Activated CD8-positive, alpha-beta memory T cell treated with anti-CD3 and anti-CD28 coated beads, Interleukin-2, amount 50 U/mL, for 4 hours (primary cell): ENCODE data around the gene PPP2R1A.
A peak's percentile ranks its signal among the peaks of the same experiment; 100 is the strongest.

Experiments used
- DNase-seq: peaks from one replicate; pipeline ENCODE4 v3.0.0-alpha.2; 2020

PPP2R1A gene

DNA sequence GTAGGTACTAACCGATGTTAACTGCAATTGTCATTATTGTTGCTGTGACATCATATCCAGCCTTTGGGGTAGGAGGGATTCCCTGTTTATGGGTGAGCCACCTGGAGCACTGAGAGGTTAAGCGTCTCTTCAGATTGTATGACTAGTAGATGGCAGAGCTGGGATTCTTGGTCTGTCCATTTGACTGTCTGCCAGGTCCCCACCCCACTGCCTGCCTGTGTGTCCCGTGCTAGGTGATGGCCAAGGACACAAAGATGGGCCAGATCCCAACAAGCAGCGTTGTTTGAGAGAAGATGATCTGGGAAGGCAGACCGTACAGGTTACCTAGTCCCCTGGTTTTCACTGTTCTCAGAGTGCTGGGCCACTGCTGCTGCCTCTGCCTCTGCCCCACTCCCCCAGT lies 16.6 kb downstream of the PPP2R1A start:
- no peak for DNase-seq

DNA sequence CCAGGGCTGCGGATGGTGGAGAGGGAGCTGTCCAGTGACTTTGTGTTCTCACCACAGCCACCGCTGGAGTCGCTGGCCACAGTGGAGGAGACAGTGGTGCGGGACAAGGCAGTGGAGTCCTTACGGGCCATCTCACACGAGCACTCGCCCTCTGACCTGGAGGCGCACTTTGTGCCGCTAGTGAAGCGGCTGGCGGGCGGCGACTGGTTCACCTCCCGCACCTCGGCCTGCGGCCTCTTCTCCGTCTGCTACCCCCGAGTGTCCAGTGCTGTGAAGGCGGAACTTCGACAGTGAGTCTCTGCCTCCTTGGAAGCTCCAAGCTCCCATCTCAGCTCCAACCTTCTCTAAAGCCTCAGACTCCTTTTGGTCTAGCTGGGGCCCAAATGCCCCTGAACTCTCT lies 21.4 kb downstream of the PPP2R1A start:
- no peak for DNase-seq

DNA sequence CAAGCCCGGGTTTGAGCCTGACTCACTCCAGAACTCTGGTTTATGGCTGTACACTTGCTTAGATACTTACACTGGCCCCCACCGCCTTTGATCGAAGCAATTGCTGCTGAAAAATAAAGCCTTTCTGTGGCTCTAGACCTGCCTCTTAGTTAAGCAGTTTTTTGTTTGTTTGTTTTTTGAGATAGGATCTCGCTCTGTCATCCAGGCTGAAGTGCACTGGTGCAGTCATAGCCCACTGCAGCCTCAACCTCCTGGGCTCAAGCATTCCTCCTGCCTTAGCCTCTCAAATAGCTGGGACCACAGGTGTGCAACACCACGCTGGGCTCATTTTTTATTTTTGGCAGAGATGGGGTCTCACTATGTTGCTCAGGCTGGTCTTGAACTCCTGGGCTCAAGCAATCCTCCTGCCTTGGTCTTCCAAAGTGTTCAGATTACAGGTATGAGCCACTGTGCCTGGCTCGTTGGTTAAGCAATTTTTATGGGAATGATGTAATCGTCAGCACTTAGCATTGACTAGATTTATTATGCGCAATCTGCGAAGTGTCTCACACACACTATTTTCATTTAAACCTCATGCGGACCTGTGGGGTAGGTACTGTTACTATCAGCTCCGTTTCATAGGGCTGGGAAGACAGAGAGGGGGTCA lies 22.2 kb downstream of the PPP2R1A start:
- DNase-seq, result no peak

DNA sequence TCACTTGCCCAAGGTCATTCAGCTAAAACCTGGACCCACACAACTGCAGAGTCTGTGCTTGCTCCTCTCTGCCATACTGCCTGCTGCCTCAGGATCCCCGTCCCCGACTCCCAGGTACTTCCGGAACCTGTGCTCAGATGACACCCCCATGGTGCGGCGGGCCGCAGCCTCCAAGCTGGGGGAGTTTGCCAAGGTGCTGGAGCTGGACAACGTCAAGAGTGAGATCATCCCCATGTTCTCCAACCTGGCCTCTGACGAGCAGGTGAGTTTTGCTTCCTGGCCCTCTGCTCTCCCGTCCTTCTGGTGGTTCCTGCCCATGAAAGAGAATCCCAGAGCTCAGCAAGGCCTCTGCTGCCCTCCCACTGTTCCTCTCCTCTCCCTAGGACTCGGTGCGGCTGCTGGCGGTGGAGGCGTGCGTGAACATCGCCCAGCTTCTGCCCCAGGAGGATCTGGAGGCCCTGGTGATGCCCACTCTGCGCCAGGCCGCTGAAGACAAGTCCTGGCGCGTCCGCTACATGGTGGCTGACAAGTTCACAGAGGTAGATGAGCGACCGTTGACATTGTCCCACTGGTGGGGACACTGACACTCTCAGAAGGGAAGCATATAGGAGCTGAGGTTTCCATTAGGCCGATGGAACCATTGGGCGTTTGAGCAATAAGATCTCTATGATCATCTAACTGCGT lies 22.9 kb downstream of the PPP2R1A start:
- no peak for DNase-seq

DNA sequence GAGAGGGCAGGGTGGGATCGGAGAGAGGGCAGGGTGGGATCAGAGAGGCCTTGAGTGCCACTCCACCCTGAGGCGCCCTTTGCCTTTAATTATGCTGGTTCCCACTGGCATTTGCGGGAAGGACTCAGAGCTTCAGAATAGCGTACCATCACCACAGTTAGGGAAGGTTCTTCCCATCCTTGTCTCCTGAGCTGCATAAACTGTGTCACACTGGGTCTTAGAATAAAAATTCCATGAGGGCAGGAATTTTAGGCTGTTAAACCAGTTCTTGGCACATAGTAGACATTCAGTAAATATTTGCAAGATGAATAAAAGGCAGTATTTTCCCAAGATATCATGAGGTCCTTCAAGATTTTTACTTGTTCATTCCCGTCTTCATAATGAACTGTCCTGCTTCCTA lies 24.4 kb downstream of the PPP2R1A start:
- DNase-seq, result no peak

DNA sequence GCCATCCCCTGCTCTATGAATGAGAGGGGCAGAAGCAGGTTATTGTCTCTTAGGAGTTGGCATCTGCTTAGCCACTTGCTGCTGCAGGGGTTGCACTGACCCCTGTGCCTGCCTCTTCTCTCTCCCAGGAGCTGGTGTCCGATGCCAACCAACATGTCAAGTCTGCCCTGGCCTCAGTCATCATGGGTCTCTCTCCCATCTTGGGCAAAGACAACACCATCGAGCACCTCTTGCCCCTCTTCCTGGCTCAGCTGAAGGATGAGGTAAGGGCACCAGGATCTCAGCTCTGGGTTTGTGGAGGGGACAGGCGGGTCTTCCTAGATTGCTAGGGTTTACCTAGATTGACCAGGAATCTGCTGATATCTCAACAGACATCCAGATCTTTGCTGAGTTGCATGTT lies 26.5 kb downstream of the PPP2R1A start:
- no peak for DNase-seq

DNA sequence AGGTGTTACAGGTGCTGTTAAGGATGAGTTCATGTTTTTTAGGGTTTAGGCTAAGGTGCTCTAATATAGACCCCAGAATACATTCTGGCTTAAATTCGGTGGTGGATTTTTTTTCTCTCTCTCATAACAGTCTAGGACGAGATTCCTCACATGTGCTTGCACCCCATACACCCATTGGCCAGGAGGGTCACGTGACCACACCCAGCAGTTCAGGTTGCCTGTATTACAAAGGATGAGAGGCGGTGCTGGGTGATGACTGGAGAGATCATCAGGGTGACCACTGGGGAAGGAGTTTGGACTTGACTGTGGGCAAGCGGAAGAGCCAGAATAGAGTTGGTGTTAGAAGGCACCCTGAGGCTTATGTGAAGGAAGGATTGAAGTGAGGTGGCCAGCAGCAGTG lies 27.7 kb downstream of the PPP2R1A start:
- no peak for DNase-seq

DNA sequence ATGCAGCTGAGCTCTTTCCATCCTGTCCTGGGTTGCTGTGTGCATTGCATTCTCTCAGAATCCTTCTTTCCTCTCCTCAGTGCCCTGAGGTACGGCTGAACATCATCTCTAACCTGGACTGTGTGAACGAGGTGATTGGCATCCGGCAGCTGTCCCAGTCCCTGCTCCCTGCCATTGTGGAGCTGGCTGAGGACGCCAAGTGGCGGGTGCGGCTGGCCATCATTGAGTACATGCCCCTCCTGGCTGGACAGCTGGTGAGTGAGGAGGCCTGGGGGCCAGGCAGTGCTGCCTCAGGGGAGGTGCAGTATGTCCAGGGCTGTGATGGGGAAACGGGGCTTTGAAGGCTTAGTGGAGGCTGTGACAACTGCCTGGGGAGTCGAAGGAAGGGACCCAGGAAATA lies 29.8 kb downstream of the PPP2R1A start:
- no peak for DNase-seq

DNA sequence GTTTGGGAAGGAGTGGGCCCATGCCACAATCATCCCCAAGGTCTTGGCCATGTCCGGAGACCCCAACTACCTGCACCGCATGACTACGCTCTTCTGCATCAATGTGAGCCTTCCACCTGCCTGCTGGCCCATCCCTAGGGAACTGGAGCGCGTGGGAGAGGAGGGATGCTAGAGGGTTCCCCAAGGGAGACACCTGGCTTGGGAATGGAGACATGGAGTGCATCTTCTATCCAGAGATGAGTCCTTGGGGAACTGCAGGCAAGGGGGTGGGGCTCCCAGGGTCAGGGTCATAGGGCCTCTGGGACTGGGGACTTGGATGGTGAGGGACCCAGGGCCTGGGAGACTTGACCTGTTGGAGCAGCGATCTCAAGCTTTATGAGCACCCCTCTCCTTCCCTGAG lies 31.2 kb downstream of the PPP2R1A start:
- DNase-seq, result no peak

DNA sequence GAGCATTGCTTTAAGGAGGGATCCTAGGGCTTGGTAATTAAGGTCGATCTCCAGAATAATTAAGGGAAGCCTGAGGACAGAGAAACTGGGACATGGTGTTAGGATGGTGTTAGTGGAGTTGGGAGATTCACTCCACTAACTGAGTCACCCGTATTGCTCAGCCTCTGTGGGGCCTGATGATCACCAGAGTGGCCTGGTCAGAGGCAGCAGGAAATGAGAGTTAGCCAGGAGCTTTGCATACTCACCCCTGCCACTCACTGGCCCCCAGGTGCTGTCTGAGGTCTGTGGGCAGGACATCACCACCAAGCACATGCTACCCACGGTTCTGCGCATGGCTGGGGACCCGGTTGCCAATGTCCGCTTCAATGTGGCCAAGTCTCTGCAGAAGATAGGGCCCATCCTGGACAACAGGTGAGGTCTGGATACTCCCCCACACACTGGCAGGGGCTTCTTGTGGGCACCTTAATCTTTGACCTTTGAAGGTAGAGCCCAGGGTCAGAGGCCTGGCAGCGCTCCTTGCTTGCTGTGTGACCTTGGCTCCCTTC lies 32.1 kb downstream of the PPP2R1A start:
- no peak for DNase-seq

DNA sequence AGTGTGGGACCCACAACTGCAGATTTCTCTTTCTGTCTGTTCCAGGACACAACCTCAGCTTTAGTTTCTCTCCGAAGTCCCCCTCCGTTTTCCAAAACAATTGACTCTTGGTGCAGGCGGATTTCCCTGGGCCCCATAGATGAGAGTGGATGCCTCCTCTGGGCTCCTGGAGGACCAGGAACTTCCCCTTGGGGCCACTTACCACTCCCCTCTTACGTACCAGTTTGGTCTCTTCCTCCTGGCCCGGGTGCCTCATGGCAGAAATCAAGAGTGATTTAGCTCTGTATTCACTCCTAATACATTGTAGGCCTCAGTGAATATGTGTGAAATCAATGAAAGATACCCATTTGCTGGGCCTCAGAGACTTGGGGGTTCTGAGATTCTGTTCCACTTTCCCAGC lies 34.4 kb downstream of the PPP2R1A start:
- no peak for DNase-seq

DNA sequence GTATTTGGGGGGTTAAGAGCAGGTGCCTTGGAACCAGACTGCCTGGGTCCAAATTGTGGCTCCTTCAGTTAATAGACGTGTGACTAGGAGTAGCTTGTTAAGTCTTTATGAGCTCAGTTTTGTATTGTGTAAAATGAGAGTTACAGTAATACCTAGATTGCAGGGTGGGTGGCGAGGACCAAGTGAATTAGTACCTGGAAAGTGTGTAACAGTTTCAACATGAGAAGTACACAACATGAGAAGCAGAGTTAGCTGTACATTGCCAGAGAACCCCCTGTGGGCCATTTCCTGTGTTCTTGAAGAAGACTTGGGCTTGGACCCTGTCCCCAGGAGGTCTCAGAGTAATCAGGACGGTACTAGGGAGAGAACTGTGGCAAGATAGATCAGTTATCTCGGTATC lies 36.8 kb downstream of the PPP2R1A start:
- no peak for DNase-seq

DNA sequence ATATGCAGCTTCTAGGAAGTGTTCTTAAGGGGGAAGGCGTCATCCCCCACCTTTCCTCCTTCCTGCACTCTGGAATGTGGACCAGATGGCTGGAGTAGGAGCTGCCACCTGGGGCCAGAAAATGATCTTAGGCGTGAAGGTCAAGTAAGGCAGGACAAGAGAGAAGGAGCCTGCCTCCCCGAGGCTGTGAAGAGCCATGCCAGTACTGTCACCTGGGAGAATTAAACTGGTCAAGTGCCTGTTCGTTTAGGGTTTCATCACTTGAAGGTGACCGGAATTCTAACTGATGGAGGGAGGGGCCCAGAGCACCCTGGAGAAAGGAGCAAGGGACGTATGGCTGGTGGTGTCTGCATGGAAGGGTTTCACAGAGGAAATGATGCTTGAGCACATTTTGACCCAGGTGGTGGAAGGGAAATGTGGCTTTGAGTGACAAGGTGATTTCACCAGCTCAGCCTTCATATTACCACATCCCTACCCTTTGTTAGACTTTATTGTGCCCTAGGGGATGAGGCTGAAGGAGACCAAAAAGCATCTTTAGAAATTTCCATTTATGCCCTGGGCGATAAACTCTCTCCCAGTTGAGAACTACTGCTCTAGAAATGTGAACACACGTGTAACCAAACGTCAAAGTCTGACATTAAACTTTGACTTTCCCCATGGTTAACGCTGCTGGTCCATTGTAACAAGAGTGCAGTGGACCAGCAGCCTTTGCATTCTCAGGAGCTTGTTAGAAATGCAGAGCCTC lies 37.5 kb downstream of the PPP2R1A start:
- DNase-seq, result no peak

DNA sequence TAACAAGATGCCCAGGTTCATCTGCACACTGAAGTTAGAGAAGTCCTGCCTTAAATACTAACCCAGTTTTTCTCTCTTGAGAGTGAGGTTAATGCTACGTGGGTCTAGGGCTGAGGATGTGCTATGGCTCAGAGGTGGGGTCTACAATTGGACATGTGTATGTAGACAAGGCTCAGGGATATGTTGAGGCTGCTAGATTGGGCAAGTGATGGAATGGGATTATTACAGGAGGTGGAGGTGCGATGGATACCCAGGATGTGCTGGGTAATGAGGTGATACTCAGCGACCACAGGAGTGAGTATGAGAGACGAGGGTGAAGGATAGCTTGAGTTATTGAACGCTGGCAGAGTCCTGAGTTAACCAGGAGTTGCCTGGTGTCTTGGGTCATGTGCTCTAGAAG lies 38.1 kb downstream of the PPP2R1A start:
- no peak for DNase-seq

DNA sequence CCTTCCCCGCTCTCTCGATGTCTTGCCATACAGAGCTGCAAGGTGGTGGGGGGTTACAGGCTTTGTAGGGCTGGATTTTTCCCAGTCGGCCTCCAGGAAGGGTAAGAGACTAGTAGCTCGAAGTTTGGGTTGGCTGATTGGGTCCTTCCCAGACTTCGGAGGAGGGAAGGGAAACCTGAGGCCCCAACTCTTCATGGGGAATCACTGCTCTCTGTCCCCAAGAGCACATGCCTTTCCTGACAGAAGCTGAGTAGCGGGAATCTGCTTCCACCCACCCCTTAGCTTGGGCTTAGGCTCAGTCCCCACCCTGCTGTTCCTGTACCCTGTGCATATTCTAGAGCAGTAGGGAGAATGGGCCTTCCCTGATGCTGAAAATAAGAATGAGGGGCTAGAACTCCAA lies 39.7 kb downstream of the PPP2R1A start:
- no peak for DNase-seq

DNA sequence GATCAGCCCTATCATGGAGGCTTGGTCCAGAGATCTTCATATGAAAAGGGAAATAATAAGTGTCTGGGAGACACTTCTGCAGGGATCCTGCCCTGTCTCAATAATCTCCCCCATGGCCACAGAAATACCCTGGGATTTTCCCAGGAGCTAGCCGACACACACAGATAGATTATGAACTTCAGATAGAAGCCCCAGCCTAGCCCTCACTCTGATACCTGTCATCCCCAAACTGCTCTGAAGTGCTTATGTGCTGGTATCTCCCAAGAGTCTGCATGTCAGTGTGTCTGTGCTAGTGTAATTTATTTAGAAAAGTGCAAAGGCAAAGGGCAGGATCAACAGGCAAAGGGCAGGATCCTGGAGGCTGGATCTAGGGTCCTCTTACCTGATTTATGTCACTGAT lies 40.8 kb downstream of the PPP2R1A start:
- no peak for DNase-seq

DNA sequence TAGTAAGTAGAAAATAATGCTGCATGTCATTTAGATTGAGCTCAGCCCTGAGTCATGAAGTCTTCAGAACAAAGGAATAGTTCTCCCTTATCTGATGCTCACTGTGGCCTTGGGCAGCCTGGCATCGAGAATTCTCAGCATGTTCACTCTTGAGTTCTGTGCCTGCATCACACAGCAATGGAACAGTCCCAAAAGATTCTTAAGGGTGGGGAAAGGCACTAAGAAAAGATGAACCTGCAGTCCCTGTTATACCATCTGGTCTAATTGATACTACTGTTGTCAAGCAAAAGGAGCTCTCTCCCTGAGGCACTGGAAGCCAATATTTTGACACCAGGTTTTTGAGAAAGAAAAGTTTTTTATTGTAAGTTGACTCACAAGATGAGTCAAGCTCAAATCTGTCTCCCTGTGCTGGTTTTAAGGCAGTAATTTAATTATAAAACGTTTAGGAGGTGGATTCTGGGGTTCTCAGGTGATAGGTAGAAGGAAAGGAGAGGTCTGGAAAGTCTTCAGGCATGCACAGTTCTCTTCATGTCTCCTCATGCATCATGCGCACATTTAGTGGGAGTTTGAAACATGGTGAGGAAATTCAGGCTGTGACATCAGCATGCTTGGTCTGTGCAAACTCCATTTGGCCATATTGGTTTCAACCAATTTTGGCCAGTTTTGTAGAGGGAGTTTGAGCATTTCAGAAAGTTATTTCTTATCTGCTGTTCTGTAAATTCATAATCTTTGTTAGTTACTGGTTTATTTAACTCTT lies 41.5 kb downstream of the PPP2R1A start:
- DNase-seq, result no peak

DNA sequence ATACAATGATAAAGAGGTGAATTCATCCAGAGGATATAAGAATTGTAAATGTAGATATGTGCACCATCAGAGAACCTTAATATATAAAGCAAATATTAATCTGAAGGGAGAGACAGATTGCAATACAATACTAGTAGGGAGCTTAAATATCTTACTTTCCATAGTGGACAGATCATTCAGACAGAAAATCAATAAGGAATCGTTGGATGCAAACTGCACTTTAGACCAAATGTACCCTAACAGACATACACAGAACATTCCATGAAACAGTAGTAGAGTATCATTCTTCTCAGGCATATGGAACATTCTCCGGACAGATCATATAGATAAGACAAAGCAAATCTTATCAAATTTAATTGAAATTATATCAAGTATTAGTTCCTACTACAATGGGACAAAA lies 44.6 kb downstream of the PPP2R1A start:
- no peak for DNase-seq

DNA sequence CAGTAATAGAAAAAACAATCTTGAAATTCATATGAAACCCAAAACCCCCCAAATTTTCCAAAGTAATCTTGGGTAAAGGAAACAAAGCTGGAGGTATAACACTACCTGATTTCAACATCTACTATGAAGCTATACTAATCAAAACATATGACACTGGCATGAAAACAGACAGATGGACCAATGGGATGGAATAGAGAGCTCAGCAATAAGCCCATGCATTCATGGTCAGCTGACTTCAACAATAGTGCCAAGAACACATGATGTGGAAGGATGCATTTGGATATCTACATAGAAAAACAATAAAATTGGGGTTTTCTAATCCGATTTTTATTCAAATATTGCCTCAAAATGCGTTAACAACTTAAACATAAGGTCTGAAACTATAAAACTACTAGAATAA lies 47.3 kb downstream of the PPP2R1A start:
- no peak for DNase-seq

DNA sequence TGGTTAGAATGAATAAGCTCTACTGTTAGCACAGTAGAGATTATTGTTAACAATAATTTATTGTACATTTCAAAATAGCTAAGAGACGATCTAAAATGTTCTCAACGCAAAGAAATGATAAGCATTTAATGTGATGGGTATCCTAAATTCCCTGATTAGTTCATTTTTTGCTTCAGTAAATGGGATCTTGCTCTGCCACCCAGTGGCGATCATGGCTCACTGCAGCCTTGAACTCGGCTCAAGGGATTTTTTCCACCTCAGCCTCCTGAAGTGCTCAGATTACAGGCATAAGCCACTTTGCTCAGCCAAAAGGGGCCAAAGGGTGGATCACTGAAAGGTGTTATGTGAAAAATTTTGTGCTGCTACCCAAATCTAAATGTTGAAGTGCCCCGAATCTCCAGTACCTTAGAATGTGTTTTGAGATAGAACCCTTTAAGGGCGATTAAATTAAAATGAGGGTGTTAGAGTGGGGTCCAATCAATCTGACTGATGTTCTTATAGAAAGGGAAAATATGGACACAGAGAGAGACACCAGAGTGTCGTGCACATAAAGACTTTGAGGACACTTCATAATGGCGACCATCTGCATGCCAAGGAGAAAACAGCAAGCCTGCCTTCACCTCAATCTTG lies 48.0 kb downstream of the PPP2R1A start:
- peak; percentile 59 for DNase-seq

DNA sequence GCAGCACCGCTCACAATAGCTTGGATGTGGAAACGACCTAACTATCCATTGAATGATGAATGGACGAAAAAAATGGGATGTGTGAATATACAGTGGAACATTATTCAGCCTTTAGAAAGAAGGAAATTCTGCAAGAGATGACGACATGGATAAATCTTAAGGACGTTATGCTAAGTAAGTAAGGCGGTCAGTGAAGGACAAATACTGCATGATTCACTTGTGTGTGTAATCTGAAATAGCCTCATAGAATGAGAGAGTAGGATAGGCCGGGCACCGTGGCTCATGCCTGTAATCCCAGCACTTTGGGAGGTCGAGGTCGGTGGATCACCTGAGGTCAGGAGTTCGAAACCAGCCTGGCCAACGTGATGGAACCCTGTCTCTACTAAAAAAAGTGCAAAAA lies 54.2 kb downstream of the PPP2R1A start:
- DNase-seq, result no peak

DNA sequence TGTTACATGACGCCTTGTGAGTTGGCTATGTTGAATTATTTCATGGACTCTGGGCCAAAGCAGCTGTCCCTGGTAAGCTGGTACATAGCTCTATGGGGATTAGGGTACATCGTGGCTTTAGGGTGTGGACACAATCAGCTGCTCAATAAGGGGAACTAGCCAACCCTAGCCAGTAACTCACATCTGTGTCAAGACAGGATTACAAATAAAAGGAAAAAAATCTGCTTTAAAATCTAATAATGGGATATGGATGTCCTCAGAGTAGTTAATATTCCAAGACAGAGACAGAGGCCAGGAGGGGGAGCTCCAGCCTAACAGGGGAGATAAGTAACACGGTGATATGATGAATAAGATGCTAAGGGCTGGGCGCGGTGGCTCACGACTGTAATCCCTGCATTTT lies 58.4 kb downstream of the PPP2R1A start:
- DNase-seq, result peak; percentile 62

DNA sequence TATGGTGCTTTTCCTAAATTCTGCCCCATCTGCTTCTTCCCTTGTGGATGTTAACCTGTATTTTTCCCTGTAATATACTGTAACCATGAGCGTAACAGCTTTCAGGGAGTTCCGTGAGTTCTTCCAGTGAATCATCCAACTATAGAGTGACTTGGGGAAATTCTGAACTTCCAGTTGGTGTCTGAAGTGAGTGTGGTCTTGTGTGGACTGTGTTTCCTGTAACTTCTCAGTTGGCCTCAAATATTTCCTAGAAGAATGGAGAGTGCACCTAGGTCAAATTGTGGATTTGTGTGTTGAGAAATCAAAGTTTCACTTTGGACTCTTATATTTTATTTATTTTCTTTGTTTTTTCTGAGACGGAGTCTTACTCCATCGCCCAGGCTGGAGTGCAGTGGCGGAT lies 68.6 kb downstream of the PPP2R1A start:
- DNase-seq, result no peak
